ENCODE data around the gene SRA1.

SRA1 gene

DNA sequence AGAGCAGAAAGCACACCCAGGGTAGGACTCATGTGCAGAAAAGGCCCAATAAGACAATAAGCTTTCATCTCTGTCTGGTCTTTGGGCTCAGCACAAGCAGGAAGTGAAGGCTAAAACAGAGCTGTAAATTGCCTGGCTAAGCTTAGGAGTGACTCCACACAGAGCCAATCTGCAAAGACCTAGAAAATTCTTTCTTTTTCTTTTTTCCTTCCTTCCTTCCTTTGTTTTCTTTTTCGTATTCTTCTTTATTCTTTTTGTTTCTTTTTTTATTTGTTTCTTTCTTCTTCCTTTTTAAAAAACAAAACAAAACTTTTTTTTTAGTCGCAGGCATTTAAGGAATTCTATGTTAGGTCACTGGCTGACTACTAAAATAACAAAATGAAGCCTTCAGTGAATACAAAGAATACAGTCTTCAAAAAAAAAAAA lies 19.5 kb upstream of the SRA1 start:
- no peaks in the 10 kb centered on the region for H3K79me2 ChIP-seq (ENCODE audit: low read length)
- no peaks in the 10 kb centered on the region for H3K36me3 ChIP-seq (replicated peaks; ENCODE audit: low read depth, low read length)
- H3K27ac ChIP-seq (ENCODE audit: low read length) = no peak overlapping the region
- no peak overlapping the region for H2AFZ ChIP-seq (ENCODE audit: low read depth, low read length)
- no peaks in the 10 kb centered on the region for H3K27me3 ChIP-seq (ENCODE audit: low read depth, low read length)
- no peak overlapping the region for H3K4me3 ChIP-seq (ENCODE audit: low read length)
- H3K9me3 ChIP-seq (ENCODE audit: insufficient read depth, low read length) = no peaks in the 10 kb centered on the region
- no peaks in the 10 kb centered on the region for H3K4me1 ChIP-seq (ENCODE audit: low read length)
- no peak overlapping the region for H3K9ac ChIP-seq (ENCODE audit: low read length)
- TF ChIP-seq, protein P1, sequence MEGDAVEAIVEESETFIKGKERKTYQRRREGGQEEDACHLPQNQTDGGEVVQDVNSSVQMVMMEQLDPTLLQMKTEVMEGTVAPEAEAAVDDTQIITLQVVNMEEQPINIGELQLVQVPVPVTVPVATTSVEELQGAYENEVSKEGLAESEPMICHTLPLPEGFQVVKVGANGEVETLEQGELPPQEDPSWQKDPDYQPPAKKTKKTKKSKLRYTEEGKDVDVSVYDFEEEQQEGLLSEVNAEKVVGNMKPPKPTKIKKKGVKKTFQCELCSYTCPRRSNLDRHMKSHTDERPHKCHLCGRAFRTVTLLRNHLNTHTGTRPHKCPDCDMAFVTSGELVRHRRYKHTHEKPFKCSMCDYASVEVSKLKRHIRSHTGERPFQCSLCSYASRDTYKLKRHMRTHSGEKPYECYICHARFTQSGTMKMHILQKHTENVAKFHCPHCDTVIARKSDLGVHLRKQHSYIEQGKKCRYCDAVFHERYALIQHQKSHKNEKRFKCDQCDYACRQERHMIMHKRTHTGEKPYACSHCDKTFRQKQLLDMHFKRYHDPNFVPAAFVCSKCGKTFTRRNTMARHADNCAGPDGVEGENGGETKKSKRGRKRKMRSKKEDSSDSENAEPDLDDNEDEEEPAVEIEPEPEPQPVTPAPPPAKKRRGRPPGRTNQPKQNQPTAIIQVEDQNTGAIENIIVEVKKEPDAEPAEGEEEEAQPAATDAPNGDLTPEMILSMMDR (IDR thresholded peaks at IDR 0.05; ENCODE audit: low read depth, low read length) = no peak
- no peak for TF ChIP-seq EZH2phosphoT487 (IDR thresholded peaks at IDR 0.05; ENCODE audit: low read depth)
- H3K4me2 ChIP-seq (ENCODE audit: low read length) = no peak overlapping the region
- H4K20me1 ChIP-seq (ENCODE audit: insufficient read depth, low read length) = no peaks in the 10 kb centered on the region

DNA sequence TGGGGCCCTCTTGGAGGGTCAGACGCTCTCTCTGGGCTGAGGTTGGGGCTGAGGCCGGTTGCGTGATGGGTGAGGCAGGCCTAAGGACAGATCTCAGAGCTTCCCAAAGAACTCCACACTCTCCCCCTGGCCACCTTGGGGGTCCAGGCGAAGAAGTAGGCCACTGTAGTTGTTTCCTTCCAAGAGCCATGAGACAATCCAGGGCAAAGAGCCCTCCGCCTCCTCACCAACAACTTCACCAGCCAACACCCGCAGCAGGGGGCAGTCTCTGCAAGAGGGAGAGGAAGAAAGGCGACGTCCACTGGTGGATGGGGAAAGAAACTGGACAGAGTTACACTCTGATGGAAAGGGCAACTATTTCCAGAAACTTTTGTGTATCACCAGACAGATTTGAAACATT lies 18.0 kb upstream of the SRA1 start:
- Histone ChIP-seq H3K36me3 (replicated peaks; ENCODE audit: low read depth, low read length) (no peaks in the 10 kb centered on the region), H3K27me3 (ENCODE audit: low read depth, low read length) (no peaks in the 10 kb centered on the region), H3K4me3 (ENCODE audit: low read length) (no peak overlapping the region), H3K9ac (ENCODE audit: low read length) (no peak overlapping the region), H4K20me1 (ENCODE audit: insufficient read depth, low read length) (no peaks in the 10 kb centered on the region), H3K9me3 (ENCODE audit: insufficient read depth, low read length) (no peaks in the 10 kb centered on the region), H2AFZ (ENCODE audit: low read depth, low read length) (no peak overlapping the region), H3K27ac (ENCODE audit: low read length) (no peak overlapping the region), H3K4me1 (ENCODE audit: low read length) (no peaks in the 10 kb centered on the region), H3K79me2 (ENCODE audit: low read length) (no peaks in the 10 kb centered on the region), H3K4me2 (ENCODE audit: low read length) (no peak overlapping the region)
- no peak for TF ChIP-seq EZH2phosphoT487 (IDR thresholded peaks at IDR 0.05; ENCODE audit: low read depth)
- TF ChIP-seq, protein P1 (IDR thresholded peaks at IDR 0.05; ENCODE audit: low read depth, low read length) = no peak

DNA sequence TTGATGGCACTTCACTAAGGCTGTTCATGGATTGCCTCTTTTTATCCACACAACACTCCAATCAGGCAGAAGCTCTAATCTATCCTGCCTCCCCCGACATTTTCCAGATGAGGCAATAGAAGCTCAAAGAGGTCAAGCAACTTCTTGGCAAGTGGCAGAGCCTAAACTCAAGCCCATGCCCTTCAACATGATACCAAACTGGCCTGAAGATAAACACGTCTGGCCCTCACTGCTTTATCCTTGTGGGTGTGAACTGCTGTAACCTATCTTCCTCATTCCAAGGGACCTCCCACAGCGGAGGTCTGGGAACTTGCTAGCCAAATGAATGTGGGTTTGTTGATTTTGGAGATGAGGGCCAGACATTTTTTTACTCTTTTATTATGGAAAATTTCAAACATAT lies 16.9 kb upstream of the SRA1 start:
- Histone ChIP-seq H2AFZ (ENCODE audit: low read depth, low read length) (no peak overlapping the region), H3K27ac (ENCODE audit: low read length) (no peak overlapping the region), H3K79me2 (ENCODE audit: low read length) (no peaks in the 10 kb centered on the region), H4K20me1 (ENCODE audit: insufficient read depth, low read length) (no peaks in the 10 kb centered on the region), H3K4me2 (ENCODE audit: low read length) (no peak overlapping the region), H3K9ac (ENCODE audit: low read length) (no peak overlapping the region), H3K4me3 (ENCODE audit: low read length) (no peak overlapping the region), H3K27me3 (ENCODE audit: low read depth, low read length) (no peaks in the 10 kb centered on the region), H3K36me3 (replicated peaks; ENCODE audit: low read depth, low read length) (no peaks in the 10 kb centered on the region), H3K4me1 (ENCODE audit: low read length) (peaks cover 8% of the 10 kb centered on the region), H3K9me3 (ENCODE audit: insufficient read depth, low read length) (no peaks in the 10 kb centered on the region)
- TF ChIP-seq, protein P1 (IDR thresholded peaks at IDR 0.05; ENCODE audit: low read depth, low read length) = no peak
- no peak for TF ChIP-seq EZH2phosphoT487 (IDR thresholded peaks at IDR 0.05; ENCODE audit: low read depth)

DNA sequence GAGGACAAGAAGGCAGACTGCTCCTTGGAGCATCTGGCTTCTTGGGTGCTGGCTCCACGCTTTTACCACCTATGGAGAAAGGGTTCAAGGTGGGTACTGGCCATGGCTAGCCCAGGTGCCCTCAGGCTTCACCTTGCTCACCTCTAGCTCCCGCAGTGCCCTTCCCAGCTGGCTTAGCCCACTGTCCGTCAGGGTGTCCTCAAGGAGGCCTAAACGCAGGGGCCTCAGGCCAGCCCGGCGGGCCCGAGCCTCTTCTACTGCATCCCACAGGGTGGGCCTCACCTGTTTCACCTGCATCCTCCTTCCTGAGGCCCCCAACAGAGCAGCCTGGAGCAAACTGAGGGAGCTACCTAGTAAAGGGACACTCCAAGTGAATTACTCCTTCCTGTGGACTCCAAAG lies 16.4 kb upstream of the SRA1 start:
- no peaks in the 10 kb centered on the region for H3K9me3 ChIP-seq (ENCODE audit: insufficient read depth, low read length)
- no peaks in the 10 kb centered on the region for H3K79me2 ChIP-seq (ENCODE audit: low read length)
- no peak overlapping the region for H3K27ac ChIP-seq (ENCODE audit: low read length)
- H3K4me3 ChIP-seq (ENCODE audit: low read length) = no peak overlapping the region
- H3K27me3 ChIP-seq (ENCODE audit: low read depth, low read length) = no peaks in the 10 kb centered on the region
- no peak overlapping the region for H2AFZ ChIP-seq (ENCODE audit: low read depth, low read length)
- no peaks in the 10 kb centered on the region for H4K20me1 ChIP-seq (ENCODE audit: insufficient read depth, low read length)
- no peak overlapping the region for H3K4me2 ChIP-seq (ENCODE audit: low read length)
- H3K9ac ChIP-seq (ENCODE audit: low read length) = no peak overlapping the region
- no peaks in the 10 kb centered on the region for H3K36me3 ChIP-seq (replicated peaks; ENCODE audit: low read depth, low read length)
- TF ChIP-seq EZH2phosphoT487 (IDR thresholded peaks at IDR 0.05; ENCODE audit: low read depth) = no peak
- TF ChIP-seq, protein P1 (IDR thresholded peaks at IDR 0.05; ENCODE audit: low read depth, low read length) = no peak
- H3K4me1 ChIP-seq (ENCODE audit: low read length) = peaks cover 12% of the 10 kb centered on the region

Measured in OCI-LY3 (cell line).